Measurements from ENCODE around the gene TM4SF18. TPM values are rescaled to one million over a fixed set of nuclear protein-coding genes. Genes with fewer than 3 reads are reported as not detected.
"Not testable (repeated sequence)": the region's sequence is repeated elsewhere in the genome, so short reads cannot be mapped to it uniquely, and the experiment has no call there.

TM4SF18 gene
- polyA plus RNA-seq (2011; rRNA removed) (0.11 and 0.29 TPM in 2 replicates), polyA minus RNA-seq (2011; rRNA and poly(A)+ RNA removed) (not detected in 2 replicates)

- TF ChIP-seq CTCF (IDR thresholded peaks at IDR 0.05; ENCODE audit: insufficient read depth, low read depth, low read length) = no peak
- H3K4me3 ChIP-seq (ENCODE audit: low read depth, low read length) = no peak within 1 kb of the TSS
- H3K36me3 ChIP-seq (ENCODE audit: control insufficient read depth, insufficient read depth, low read length) = no peaks in the 10 kb centered on the region
- H3K27me3 ChIP-seq (ENCODE audit: control insufficient read depth, insufficient read depth, low read length) = no peaks in the 10 kb centered on the region
- DNase-seq (ENCODE audit: low read depth) = no peak
- POLR2A ChIA-PET = no interaction called here
- CTCF ChIA-PET = interaction anchor here (0.6 to 2.7 kb wide), 16 partner anchors 8 to 378 kb away, joined by 3 to 20 read pairs (median 4); partner anchors contain the start of gene HPS3
Observed at GRCh38 chr3:149333176-149333859, at the start of gene TM4SF18. Gene TM4SF18 (minus strand): TSS chr3:149333636. CDS start chr3:149333382, 254 bp downstream.

- ChIA-PET CTCF (interaction anchor here (1.2 to 1.6 kb wide), 3 partner anchors 21 to 113 kb away, joined by 4 to 6 read pairs (median 4); no protein-coding TSS in a partner anchor), POLR2A (no interaction called here)
Observed at GRCh38 chr3:149382518-149382917, 49.1 kb upstream of the TM4SF18 start.

GRCh38 chr3:149382101-149382467, 48.6 kb upstream of the TM4SF18 start:
- no peaks in the 10 kb centered on the region for H3K36me3 ChIP-seq (ENCODE audit: control insufficient read depth, insufficient read depth, low read length)
- POLR2A ChIA-PET = interaction anchor here (0.6 kb wide), 1 partner anchor 492 kb away, joined by 11 read pairs; no protein-coding TSS in a partner anchor
- CTCF ChIA-PET = interaction anchor here (0.6 to 1.6 kb wide), 4 partner anchors 9 to 113 kb away, joined by 3 to 6 read pairs (median 4); no protein-coding TSS in a partner anchor
- TF ChIP-seq CTCF (IDR thresholded peaks at IDR 0.05; ENCODE audit: insufficient read depth, low read depth, low read length) = no peak
- DNase-seq (ENCODE audit: low read depth) = no peak
- H3K4me3 ChIP-seq (ENCODE audit: low read depth, low read length) = no peak overlapping the region
- H3K27me3 ChIP-seq (ENCODE audit: control insufficient read depth, insufficient read depth, low read length) = no peaks in the 10 kb centered on the region

More at GRCh38 chr3:149382518-149382917, 49.1 kb upstream of the TM4SF18 start:
- no peaks in the 10 kb centered on the region for H3K36me3 ChIP-seq (ENCODE audit: control insufficient read depth, insufficient read depth, low read length)
- DNase-seq (ENCODE audit: low read depth) = no peak
- no peak for TF ChIP-seq CTCF (IDR thresholded peaks at IDR 0.05; ENCODE audit: insufficient read depth, low read depth, low read length)
- no peak overlapping the region for H3K4me3 ChIP-seq (ENCODE audit: low read depth, low read length)
- H3K27me3 ChIP-seq (ENCODE audit: control insufficient read depth, insufficient read depth, low read length) = no peaks in the 10 kb centered on the region

GRCh38 chr3:149381173-149382100, 48.0 kb upstream of the TM4SF18 start:
- Histone ChIP-seq H3K4me3 (ENCODE audit: low read depth, low read length) (no peak overlapping the region), H3K27me3 (ENCODE audit: control insufficient read depth, insufficient read depth, low read length) (no peaks in the 10 kb centered on the region), H3K36me3 (ENCODE audit: control insufficient read depth, insufficient read depth, low read length) (no peaks in the 10 kb centered on the region)
- ChIA-PET POLR2A (interaction anchor here (0.6 kb wide), 1 partner anchor 491 kb away, joined by 11 read pairs; no protein-coding TSS in a partner anchor), CTCF (interaction anchor here (0.6 to 1.6 kb wide), 4 partner anchors 10 to 114 kb away, joined by 3 to 6 read pairs (median 4); no protein-coding TSS in a partner anchor)
- no peak for TF ChIP-seq CTCF (IDR thresholded peaks at IDR 0.05; ENCODE audit: insufficient read depth, low read depth, low read length)
- DNase-seq (ENCODE audit: low read depth) = no peak

- CTCF ChIA-PET; POLR2A ChIA-PET; DNase-seq (ENCODE audit: low read depth); H3K27me3 ChIP-seq (ENCODE audit: control insufficient read depth, insufficient read depth, low read length); H3K36me3 ChIP-seq (ENCODE audit: control insufficient read depth, insufficient read depth, low read length); H3K4me3 ChIP-seq (ENCODE audit: low read depth, low read length): not testable (repeated sequence)
Observed at GRCh38 chr3:149380220-149380619, 46.8 kb upstream of the TM4SF18 start.

Data from BJ (cell line).